DND-41 (cell line): ENCODE results near the gene ELAVL2.

ENCODE experiments used
- ATAC-seq: fragments of 200-7000 bp; cut with Tn5 transposase; 3 replicates; pipeline ENCODE4 v1.9.1; 2021; ENCODE audit warnings: low read depth; ENCODE audit not compliant: insufficient read depth
- DNase-seq: peaks from one replicate; pipeline ENCODE4 v3.0.0-alpha.2; 2020
- H2AFZ ChIP-seq: 2 replicates; pipeline ENCODE4 v1.6.0; 2012; ENCODE audit warnings: low read depth, low read length
- H3K27ac ChIP-seq: 2 replicates; pipeline ENCODE4 v1.5.1; 2012; ENCODE audit warnings: low read length, inconsistent platforms
- H3K27me3 ChIP-seq: fragments of 200-600 bp; sonication (generic); 2 replicates; pipeline ENCODE4 v1.6.0; 2012; ENCODE audit warnings: low read length, mild to moderate bottlenecking, inconsistent platforms; ENCODE audit not compliant: insufficient read depth, poor library complexity
- H3K36me3 ChIP-seq: 2 replicates; pipeline ENCODE4 v1.5.1; 2012; ENCODE audit warnings: low read length, inconsistent platforms; ENCODE audit not compliant: insufficient read depth
- H3K4me1 ChIP-seq: 2 replicates; pipeline ENCODE4 v1.5.1; 2012; ENCODE audit warnings: mild to moderate bottlenecking, low read length; ENCODE audit not compliant: insufficient read depth
- H3K4me2 ChIP-seq: 2 replicates; pipeline ENCODE4 v1.6.0; 2012; ENCODE audit warnings: mild to moderate bottlenecking, moderate library complexity, low read length, inconsistent platforms; ENCODE audit not compliant: insufficient read depth
- H3K4me3 ChIP-seq, 2 experiments: fragments of 200-600 bp in 1 of 2; shearing (Covaris generic) in 1 of 2; 2 replicates each; pipeline ENCODE4 v1.5.1; 2012 to 2016; ENCODE audit warnings: inconsistent platforms in 2 of 2, low read length in 2 of 2, mild to moderate bottlenecking in 2 of 2, low read depth in 1 of 2, moderate library complexity in 1 of 2
- H3K79me2 ChIP-seq: 2 replicates; pipeline ENCODE4 v1.6.0; 2012; ENCODE audit warnings: low read length, inconsistent platforms; ENCODE audit not compliant: insufficient read depth
- H3K9ac ChIP-seq: 2 replicates; pipeline ENCODE4 v1.6.0; 2012; ENCODE audit warnings: low read depth, mild to moderate bottlenecking, inconsistent platforms, low read length, moderate library complexity
- H3K9me3 ChIP-seq: 2 replicates; pipeline ENCODE4 v1.5.1; 2012; ENCODE audit warnings: low read length, moderate library complexity, mild to moderate bottlenecking, inconsistent platforms; ENCODE audit not compliant: insufficient read depth, severe bottlenecking
- H4K20me1 ChIP-seq: 2 replicates; pipeline ENCODE4 v1.6.0; 2012; ENCODE audit warnings: low read length; ENCODE audit not compliant: insufficient read depth
- EZH2 ChIP-seq: IDR thresholded peaks from 3 replicates; pipeline ENCODE4 v1.6.1; 2012; ENCODE audit warnings: borderline replicate concordance, low read depth, mild to moderate bottlenecking, moderate library complexity, low read length, inconsistent platforms; ENCODE audit not compliant: severe bottlenecking
- TF ChIP-seq, protein P1 (sequence below): IDR thresholded peaks from 2 replicates; pipeline ENCODE4 v1.5.1; 2012; ENCODE audit warnings: borderline replicate concordance, low read length, moderate library complexity, mild to moderate bottlenecking; ENCODE audit not compliant: poor library complexity, severe bottlenecking; ENCODE audit errors: extremely low read depth

ELAVL2 gene

DNA sequence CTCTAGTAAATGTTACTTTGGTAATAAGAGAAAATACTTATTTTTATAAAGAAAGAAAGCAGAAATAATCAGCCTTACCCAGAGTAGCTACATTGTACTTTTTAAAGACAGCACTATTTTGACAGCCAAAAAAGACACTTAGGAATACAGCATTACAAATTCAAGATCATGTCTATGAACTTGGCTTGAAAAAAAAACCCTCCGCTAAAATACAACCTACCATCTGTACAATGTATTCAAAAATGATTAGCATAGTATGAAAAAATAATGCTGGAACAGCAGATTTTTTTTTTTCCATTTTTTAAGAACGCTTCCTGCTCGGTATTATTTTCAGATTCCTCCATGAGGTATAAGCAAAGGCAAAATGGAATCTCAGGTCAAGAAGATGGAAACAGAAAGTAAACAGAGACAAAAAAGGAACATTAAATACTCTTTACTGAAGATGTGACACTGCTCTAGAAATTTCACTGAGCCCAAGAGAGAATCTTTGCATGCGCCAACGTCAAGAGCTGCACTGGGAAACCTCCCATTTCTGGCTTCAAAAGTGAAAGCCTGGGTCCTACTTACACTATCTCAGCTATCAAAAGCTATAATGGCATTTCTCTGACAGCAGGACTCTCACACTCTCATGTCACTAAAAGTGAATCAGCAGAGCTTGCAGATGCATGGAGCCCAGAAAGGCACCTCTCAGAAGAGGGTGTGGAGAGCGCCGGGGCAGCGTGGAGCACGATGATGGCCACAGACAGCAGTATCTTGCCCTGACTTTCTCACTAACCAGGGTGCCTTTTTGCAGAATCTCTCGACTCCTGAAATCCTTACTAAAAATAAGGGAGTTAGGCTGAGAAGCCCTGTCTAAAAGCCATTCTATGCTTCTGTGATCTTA, 167.4 kb downstream of the ELAVL2 start:
- no peak for DNase-seq
- Histone ChIP-seq H3K9me3 (no peaks in the 10 kb centered on the region), H3K36me3 (no peaks in the 10 kb centered on the region), H3K79me2 (no peaks in the 10 kb centered on the region), H3K27me3 (no peaks in the 10 kb centered on the region), H3K4me1 (no peaks in the 10 kb centered on the region), H3K27ac (no peak overlapping the region), H3K4me3 (no peak overlapping the region), H2AFZ (no peak overlapping the region), H3K9ac (no peak overlapping the region), H4K20me1 (no peaks in the 10 kb centered on the region), H3K4me2 (no peak overlapping the region)
- ATAC-seq = no peak
- TF ChIP-seq, protein P1, sequence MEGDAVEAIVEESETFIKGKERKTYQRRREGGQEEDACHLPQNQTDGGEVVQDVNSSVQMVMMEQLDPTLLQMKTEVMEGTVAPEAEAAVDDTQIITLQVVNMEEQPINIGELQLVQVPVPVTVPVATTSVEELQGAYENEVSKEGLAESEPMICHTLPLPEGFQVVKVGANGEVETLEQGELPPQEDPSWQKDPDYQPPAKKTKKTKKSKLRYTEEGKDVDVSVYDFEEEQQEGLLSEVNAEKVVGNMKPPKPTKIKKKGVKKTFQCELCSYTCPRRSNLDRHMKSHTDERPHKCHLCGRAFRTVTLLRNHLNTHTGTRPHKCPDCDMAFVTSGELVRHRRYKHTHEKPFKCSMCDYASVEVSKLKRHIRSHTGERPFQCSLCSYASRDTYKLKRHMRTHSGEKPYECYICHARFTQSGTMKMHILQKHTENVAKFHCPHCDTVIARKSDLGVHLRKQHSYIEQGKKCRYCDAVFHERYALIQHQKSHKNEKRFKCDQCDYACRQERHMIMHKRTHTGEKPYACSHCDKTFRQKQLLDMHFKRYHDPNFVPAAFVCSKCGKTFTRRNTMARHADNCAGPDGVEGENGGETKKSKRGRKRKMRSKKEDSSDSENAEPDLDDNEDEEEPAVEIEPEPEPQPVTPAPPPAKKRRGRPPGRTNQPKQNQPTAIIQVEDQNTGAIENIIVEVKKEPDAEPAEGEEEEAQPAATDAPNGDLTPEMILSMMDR = no peak
- TF ChIP-seq EZH2 = no peak

DNA sequence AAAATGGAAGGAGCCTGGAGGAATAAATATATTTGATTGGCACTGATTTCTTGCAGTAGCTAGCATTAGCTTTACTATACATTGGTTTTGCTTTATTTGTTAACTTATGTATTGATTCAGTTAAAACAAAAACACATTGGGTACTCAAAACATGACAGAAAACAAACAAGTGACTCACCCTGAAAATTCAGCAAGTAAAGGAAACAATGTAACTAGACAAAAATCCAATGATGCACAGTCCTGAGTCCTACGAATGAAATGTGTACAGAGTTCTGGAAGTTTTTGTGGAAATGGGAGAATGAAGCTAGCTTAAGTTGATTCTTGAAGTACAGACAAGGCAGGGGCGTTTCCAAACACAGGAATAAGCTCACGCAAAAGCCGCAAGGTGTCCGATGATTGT, 175.0 kb downstream of the ELAVL2 start:
- TF ChIP-seq, protein P1 = no peak
- no peak for TF ChIP-seq EZH2

DNA sequence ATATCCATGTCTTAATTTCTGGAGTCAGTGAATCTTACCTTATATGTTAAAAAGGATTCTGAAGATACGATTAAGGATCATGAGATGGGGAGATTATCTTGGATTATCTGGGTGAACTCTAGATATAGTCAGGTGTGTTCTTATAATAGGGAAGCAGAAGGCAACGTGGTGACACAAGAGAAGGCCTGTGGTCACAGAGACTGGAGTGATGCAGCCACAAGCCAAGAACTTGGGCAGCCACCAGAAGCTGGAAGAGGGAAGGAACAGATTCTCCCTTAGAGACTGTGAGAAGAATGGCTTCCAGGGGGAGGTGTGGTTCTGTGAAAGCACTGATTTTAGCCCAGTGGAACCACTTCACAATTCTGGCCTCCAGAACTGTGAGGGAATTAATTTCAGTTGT, 177.4 kb downstream of the ELAVL2 start:
- H3K36me3 ChIP-seq = no peaks in the 10 kb centered on the region
- TF ChIP-seq, protein P1 = no peak
- no peak for TF ChIP-seq EZH2
- ATAC-seq = no peak

More for the DNA sequence above, 175.0 kb downstream of the ELAVL2 start:
- no peak overlapping the region for H3K4me3 ChIP-seq
- no peaks in the 10 kb centered on the region for H3K27me3 ChIP-seq
- no peaks in the 10 kb centered on the region for H3K36me3 ChIP-seq
- no peaks in the 10 kb centered on the region for H4K20me1 ChIP-seq
- H3K4me2 ChIP-seq = no peak overlapping the region
- ATAC-seq (no peak), DNase-seq (no peak)
- no peak overlapping the region for H3K27ac ChIP-seq
- H3K79me2 ChIP-seq = no peaks in the 10 kb centered on the region
- H3K9me3 ChIP-seq = no peaks in the 10 kb centered on the region
- H2AFZ ChIP-seq = no peak overlapping the region
- no peak overlapping the region for H3K9ac ChIP-seq
- no peaks in the 10 kb centered on the region for H3K4me1 ChIP-seq

More for the DNA sequence above, 177.4 kb downstream of the ELAVL2 start:
- no peak overlapping the region for H3K4me2 ChIP-seq
- DNase-seq = no peak
- H3K4me1 ChIP-seq = no peaks in the 10 kb centered on the region
- H2AFZ ChIP-seq = no peak overlapping the region
- no peaks in the 10 kb centered on the region for H4K20me1 ChIP-seq
- H3K79me2 ChIP-seq = no peaks in the 10 kb centered on the region
- no peak overlapping the region for H3K4me3 ChIP-seq
- H3K27me3 ChIP-seq = no peaks in the 10 kb centered on the region
- H3K9me3 ChIP-seq = no peaks in the 10 kb centered on the region
- H3K9ac ChIP-seq = no peak overlapping the region
- no peak overlapping the region for H3K27ac ChIP-seq
